ENCODE results near the gene SH3BP4. TPM values are rescaled to one million over a fixed set of nuclear protein-coding genes. Genes with fewer than 3 reads are reported as not detected.
A peak's percentile ranks its signal among the peaks of the same experiment; 100 is the strongest.

The SH3BP4 gene
- total RNA-seq, 1 donor = 121 TPM

- DNase-seq (ENCODE audit: insufficient read length, low spot score, missing footprints) = no peak
- no peaks in the 10 kb centered on the region for H3K9me3 ChIP-seq (ENCODE audit: low read depth, low read length)
- TF ChIP-seq CTCF (IDR thresholded peaks at IDR 0.05; ENCODE audit: extremely low read depth, low read depth, low read length) = no peak
Observed at GRCh38 chr2:235085476-235085875, 133.7 kb downstream of the SH3BP4 start.

GRCh38 chr2:235086481-235087184 lies 134.8 kb downstream of the SH3BP4 start:
- DNase-seq (ENCODE audit: insufficient read length, low spot score, missing footprints) = no peak

More at GRCh38 chr2:235085476-235085875, 133.7 kb downstream of the SH3BP4 start:
- H3K4me2 ChIP-seq (ENCODE audit: insufficient read depth, low read length) = no peak overlapping the region
- no peak overlapping the region for H3K4me3 ChIP-seq (ENCODE audit: insufficient read depth, low read length)
- no peaks in the 10 kb centered on the region for H3K36me3 ChIP-seq (ENCODE audit: insufficient read depth, low read length)
- H2AFZ ChIP-seq (ENCODE audit: low read length) = no peak overlapping the region
- no peaks in the 10 kb centered on the region for H4K20me1 ChIP-seq (ENCODE audit: insufficient read depth, low read length)
- no peaks in the 10 kb centered on the region for H3K4me1 ChIP-seq (ENCODE audit: insufficient read depth, low read length)
- no peaks in the 10 kb centered on the region for H3K79me2 ChIP-seq (ENCODE audit: insufficient read depth, low read length)
- H3K27ac ChIP-seq (ENCODE audit: low read depth, low read length) = no peak overlapping the region
- peaks cover 4% of the 10 kb centered on the region for H3K27me3 ChIP-seq (ENCODE audit: insufficient read depth, low read length)

GRCh38 chr2:235087832-235088495 lies 136.1 kb downstream of the SH3BP4 start:
- peaks cover 4% of the 10 kb centered on the region for H3K27me3 ChIP-seq (ENCODE audit: insufficient read depth, low read length)
- no peaks in the 10 kb centered on the region for H3K36me3 ChIP-seq (ENCODE audit: insufficient read depth, low read length)
- DNase-seq (ENCODE audit: insufficient read length, low spot score, missing footprints) = no peak
- no peaks in the 10 kb centered on the region for H3K4me1 ChIP-seq (ENCODE audit: insufficient read depth, low read length)
- H2AFZ ChIP-seq (ENCODE audit: low read length) = peak overlapping the region; percentile 56
- H3K4me2 ChIP-seq (ENCODE audit: insufficient read depth, low read length) = peak overlapping the region; percentile 48
- H3K27ac ChIP-seq (ENCODE audit: low read depth, low read length) = no peak overlapping the region
- no peaks in the 10 kb centered on the region for H4K20me1 ChIP-seq (ENCODE audit: insufficient read depth, low read length)
- H3K9me3 ChIP-seq (ENCODE audit: low read depth, low read length) = no peaks in the 10 kb centered on the region
- no peak for TF ChIP-seq CTCF (IDR thresholded peaks at IDR 0.05; ENCODE audit: extremely low read depth, low read depth, low read length)
- H3K79me2 ChIP-seq (ENCODE audit: insufficient read depth, low read length) = no peaks in the 10 kb centered on the region
- H3K4me3 ChIP-seq (ENCODE audit: insufficient read depth, low read length) = no peak overlapping the region

More at GRCh38 chr2:235086481-235087184, 134.8 kb downstream of the SH3BP4 start:
- no peaks in the 10 kb centered on the region for H3K79me2 ChIP-seq (ENCODE audit: insufficient read depth, low read length)
- H3K4me3 ChIP-seq (ENCODE audit: insufficient read depth, low read length) = no peak overlapping the region
- H3K9me3 ChIP-seq (ENCODE audit: low read depth, low read length) = no peaks in the 10 kb centered on the region
- H3K4me2 ChIP-seq (ENCODE audit: insufficient read depth, low read length) = no peak overlapping the region
- H4K20me1 ChIP-seq (ENCODE audit: insufficient read depth, low read length) = no peaks in the 10 kb centered on the region
- H3K4me1 ChIP-seq (ENCODE audit: insufficient read depth, low read length) = no peaks in the 10 kb centered on the region
- no peak overlapping the region for H3K27ac ChIP-seq (ENCODE audit: low read depth, low read length)
- H3K36me3 ChIP-seq (ENCODE audit: insufficient read depth, low read length) = no peaks in the 10 kb centered on the region
- no peak overlapping the region for H2AFZ ChIP-seq (ENCODE audit: low read length)
- H3K27me3 ChIP-seq (ENCODE audit: insufficient read depth, low read length) = peaks cover 4% of the 10 kb centered on the region
- TF ChIP-seq CTCF (IDR thresholded peaks at IDR 0.05; ENCODE audit: extremely low read depth, low read depth, low read length) = no peak

GRCh38 chr2:235088496-235088921 lies 136.7 kb downstream of the SH3BP4 start:
- no peak overlapping the region for H2AFZ ChIP-seq (ENCODE audit: low read length)

More at GRCh38 chr2:235088496-235088921, 136.7 kb downstream of the SH3BP4 start:
- H3K27ac ChIP-seq (ENCODE audit: low read depth, low read length) = no peak overlapping the region
- DNase-seq (ENCODE audit: insufficient read length, low spot score, missing footprints) = peak; percentile 68
- no peaks in the 10 kb centered on the region for H3K9me3 ChIP-seq (ENCODE audit: low read depth, low read length)
- no peaks in the 10 kb centered on the region for H3K79me2 ChIP-seq (ENCODE audit: insufficient read depth, low read length)
- no peaks in the 10 kb centered on the region for H4K20me1 ChIP-seq (ENCODE audit: insufficient read depth, low read length)
- no peak overlapping the region for H3K4me2 ChIP-seq (ENCODE audit: insufficient read depth, low read length)
- H3K27me3 ChIP-seq (ENCODE audit: insufficient read depth, low read length) = peaks cover 4% of the 10 kb centered on the region
- no peaks in the 10 kb centered on the region for H3K36me3 ChIP-seq (ENCODE audit: insufficient read depth, low read length)
- no peak for TF ChIP-seq CTCF (IDR thresholded peaks at IDR 0.05; ENCODE audit: extremely low read depth, low read depth, low read length)
- H3K4me3 ChIP-seq (ENCODE audit: insufficient read depth, low read length) = no peak overlapping the region
- H3K4me1 ChIP-seq (ENCODE audit: insufficient read depth, low read length) = no peaks in the 10 kb centered on the region

All from osteoblast (primary cell).